Activated CD4-positive, alpha-beta memory T cell treated with anti-CD3 and anti-CD28 coated beads, Interleukin-2, amount 10 ng/mL, durations not matched to agents 7 days and 5 days (primary cell): ENCODE data around the gene RBMXL3. TPM values are rescaled to one million over a fixed set of nuclear protein-coding genes. Genes with fewer than 3 reads are reported as not detected.

Experiments
- CTCF ChIA-PET: fragments of 350-600 bp; sonication (Branson Sonifier 250); formaldehyde crosslinking; loops from one replicate; lab custom pipeline; 2021; ENCODE audit warnings: antibody characterized with exemption, inconsistent platforms; lab: Charles Lee
- POLR2A ChIA-PET: fragments of 350-600 bp; sonication (Branson Sonifier 250); formaldehyde crosslinking; loops from one replicate; lab custom pipeline; 2021; ENCODE audit warnings: antibody characterized with exemption; lab: Charles Lee
- DNase-seq: peaks from one replicate; pipeline ENCODE4 v3.0.0-alpha.2; 2020
- H3K27ac Mint-ChIP-seq: one replicate; pipeline ENCODE4 v1.8.0; 2021; ENCODE audit warnings: mild to moderate bottlenecking, mixed read lengths
- H3K27me3 Mint-ChIP-seq: one replicate; pipeline ENCODE4 v1.8.0; 2021; ENCODE audit warnings: mixed read lengths
- H3K36me3 Mint-ChIP-seq: one replicate; pipeline ENCODE4 v1.8.0; 2021; ENCODE audit warnings: low read depth, mixed read lengths
- H3K4me1 Mint-ChIP-seq: one replicate; pipeline ENCODE4 v1.8.0; 2021; ENCODE audit warnings: mixed read lengths
- H3K4me3 Mint-ChIP-seq: one replicate; pipeline ENCODE4 v1.8.0; 2021; ENCODE audit warnings: mild to moderate bottlenecking, mixed read lengths
- H3K9me3 Mint-ChIP-seq: one replicate; pipeline ENCODE4 v1.8.0; 2021; ENCODE audit warnings: mixed read lengths
- total RNA-seq, 2 experiments: library from RNA; stranded (reverse); gene quantifications; one replicate each; pipeline ENCODE4 v1.2.3, GENCODE V29; 2021

Gene RBMXL3
- not detected for total RNA-seq

DNA sequence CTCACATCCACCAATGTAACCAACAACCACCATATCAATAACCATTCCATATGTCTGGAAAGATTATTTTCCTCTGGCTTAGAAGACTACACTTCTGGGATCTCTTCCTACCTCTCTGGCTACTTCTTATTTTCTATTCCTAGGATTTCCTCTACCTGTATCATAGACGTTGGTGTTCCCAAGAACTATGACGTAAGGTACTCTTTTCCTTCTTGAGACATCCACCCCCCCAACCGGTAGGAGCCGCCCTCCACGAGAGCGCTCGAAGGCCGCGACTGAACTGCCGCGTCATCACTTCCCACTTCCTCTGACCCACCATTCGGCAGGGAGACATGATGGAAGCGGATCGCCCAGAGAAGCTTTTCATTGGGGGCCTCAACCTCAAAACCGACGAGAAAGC, at the start of gene RBMXL3:
Gene RBMXL3 (plus strand): TSS at position 301 of the 400 bp plus-strand sequence. CDS start 32 bp downstream, at position 333.
- DNase-seq = no peak
- POLR2A ChIA-PET = no interaction called here
- Mint-ChIP-seq H3K27me3 (no peaks in the 10 kb centered on the region), H3K27ac (no peak within 1 kb of the TSS), H3K36me3 (no peaks in the 10 kb centered on the region), H3K4me3 (no peak within 1 kb of the TSS), H3K9me3 (peaks cover 4% of the 10 kb centered on the region), H3K4me1 (no peaks in the 10 kb centered on the region)
- CTCF ChIA-PET = no interaction called here

- Mint-ChIP-seq H3K27ac (no peak overlapping the region), H3K36me3 (no peaks in the 10 kb centered on the region), H3K27me3 (no peaks in the 10 kb centered on the region), H3K9me3 (no peaks in the 10 kb centered on the region), H3K4me3 (no peak overlapping the region), H3K4me1 (no peaks in the 10 kb centered on the region)
- ChIA-PET CTCF (no interaction called here), POLR2A (no interaction called here)
- DNase-seq = no peak
Observed at GRCh38 chrX:115142057-115142456, 47.2 kb upstream of the RBMXL3 start.

DNA sequence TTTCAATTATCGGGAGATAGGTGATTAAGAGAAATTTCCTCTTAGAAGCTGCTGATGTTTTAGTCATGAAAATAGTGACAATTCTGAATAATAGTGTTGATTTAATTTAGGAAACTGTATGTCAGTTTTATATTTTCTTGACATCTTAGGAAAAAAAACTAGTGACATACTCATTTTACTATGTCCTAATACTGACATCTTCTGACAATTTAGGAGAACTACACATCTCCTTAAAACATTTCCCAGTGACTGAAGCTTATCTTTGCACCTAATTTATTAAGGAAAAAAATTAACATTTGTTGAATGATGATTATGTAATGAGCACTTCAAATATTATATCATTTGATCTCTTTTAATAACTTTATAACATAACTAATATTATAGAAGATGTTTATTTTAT, 42.0 kb upstream of the RBMXL3 start:
- Mint-ChIP-seq H3K27ac (no peak overlapping the region), H3K4me3 (no peak overlapping the region), H3K4me1 (no peaks in the 10 kb centered on the region), H3K27me3 (no peaks in the 10 kb centered on the region), H3K9me3 (no peaks in the 10 kb centered on the region), H3K36me3 (no peaks in the 10 kb centered on the region)
- CTCF ChIA-PET = no interaction called here
- no peak for DNase-seq
- POLR2A ChIA-PET = no interaction called here

GRCh38 chrX:115173181-115173580, 16.0 kb upstream of the RBMXL3 start:
- Mint-ChIP-seq H3K4me3 (no peak overlapping the region), H3K9me3 (no peaks in the 10 kb centered on the region), H3K4me1 (no peaks in the 10 kb centered on the region), H3K27me3 (no peaks in the 10 kb centered on the region), H3K27ac (no peak overlapping the region), H3K36me3 (no peaks in the 10 kb centered on the region)
- no peak for DNase-seq
- POLR2A ChIA-PET = no interaction called here
- CTCF ChIA-PET = no interaction called here

GRCh38 chrX:115174548-115174947, 14.7 kb upstream of the RBMXL3 start:
- no peak overlapping the region for H3K4me3 Mint-ChIP-seq
- no peak overlapping the region for H3K27ac Mint-ChIP-seq
- no peaks in the 10 kb centered on the region for H3K9me3 Mint-ChIP-seq
- DNase-seq = no peak
- no peaks in the 10 kb centered on the region for H3K4me1 Mint-ChIP-seq
- no peaks in the 10 kb centered on the region for H3K27me3 Mint-ChIP-seq
- ChIA-PET POLR2A (no interaction called here), CTCF (no interaction called here)
- no peaks in the 10 kb centered on the region for H3K36me3 Mint-ChIP-seq

GRCh38 chrX:115177932-115178331, 11.3 kb upstream of the RBMXL3 start:
- ChIA-PET CTCF (no interaction called here), POLR2A (no interaction called here)
- no peaks in the 10 kb centered on the region for H3K27me3 Mint-ChIP-seq
- no peak overlapping the region for H3K27ac Mint-ChIP-seq
- no peaks in the 10 kb centered on the region for H3K9me3 Mint-ChIP-seq
- H3K4me3 Mint-ChIP-seq = no peak overlapping the region
- DNase-seq = no peak
- H3K4me1 Mint-ChIP-seq = no peaks in the 10 kb centered on the region
- H3K36me3 Mint-ChIP-seq = no peaks in the 10 kb centered on the region

DNA sequence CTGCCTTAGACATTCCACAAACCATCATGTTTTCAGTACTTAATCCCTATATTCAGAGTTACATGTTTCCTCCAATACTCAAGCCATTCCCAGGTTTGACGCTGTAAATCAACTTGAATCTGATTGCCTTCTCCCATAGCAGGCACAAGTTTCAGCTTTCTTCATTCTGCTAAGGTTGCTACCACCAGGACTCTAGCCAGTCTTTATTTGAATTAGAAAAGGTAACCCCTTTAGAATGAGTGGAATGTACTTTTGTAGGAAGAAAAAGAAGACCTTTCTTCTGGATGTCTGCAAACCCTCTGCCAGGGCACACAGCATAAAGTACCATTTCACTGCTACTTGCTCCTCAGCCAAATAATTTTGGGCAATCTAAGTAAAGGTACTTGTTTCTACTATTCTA, 10.7 kb upstream of the RBMXL3 start:
- Mint-ChIP-seq H3K9me3 (no peaks in the 10 kb centered on the region), H3K4me1 (no peaks in the 10 kb centered on the region), H3K36me3 (no peaks in the 10 kb centered on the region), H3K27me3 (no peaks in the 10 kb centered on the region), H3K4me3 (no peak overlapping the region), H3K27ac (no peak overlapping the region)
- DNase-seq = no peak
- POLR2A ChIA-PET = no interaction called here
- CTCF ChIA-PET = no interaction called here

GRCh38 chrX:115183980-115184379, 5.2 kb upstream of the RBMXL3 start:
- no peak for DNase-seq
- ChIA-PET CTCF (no interaction called here), POLR2A (no interaction called here)
- H3K9me3 Mint-ChIP-seq = peaks cover under 1% of the 10 kb centered on the region
- no peak overlapping the region for H3K4me3 Mint-ChIP-seq
- H3K27ac Mint-ChIP-seq = no peak overlapping the region
- no peaks in the 10 kb centered on the region for H3K36me3 Mint-ChIP-seq
- no peaks in the 10 kb centered on the region for H3K27me3 Mint-ChIP-seq
- no peaks in the 10 kb centered on the region for H3K4me1 Mint-ChIP-seq

DNA sequence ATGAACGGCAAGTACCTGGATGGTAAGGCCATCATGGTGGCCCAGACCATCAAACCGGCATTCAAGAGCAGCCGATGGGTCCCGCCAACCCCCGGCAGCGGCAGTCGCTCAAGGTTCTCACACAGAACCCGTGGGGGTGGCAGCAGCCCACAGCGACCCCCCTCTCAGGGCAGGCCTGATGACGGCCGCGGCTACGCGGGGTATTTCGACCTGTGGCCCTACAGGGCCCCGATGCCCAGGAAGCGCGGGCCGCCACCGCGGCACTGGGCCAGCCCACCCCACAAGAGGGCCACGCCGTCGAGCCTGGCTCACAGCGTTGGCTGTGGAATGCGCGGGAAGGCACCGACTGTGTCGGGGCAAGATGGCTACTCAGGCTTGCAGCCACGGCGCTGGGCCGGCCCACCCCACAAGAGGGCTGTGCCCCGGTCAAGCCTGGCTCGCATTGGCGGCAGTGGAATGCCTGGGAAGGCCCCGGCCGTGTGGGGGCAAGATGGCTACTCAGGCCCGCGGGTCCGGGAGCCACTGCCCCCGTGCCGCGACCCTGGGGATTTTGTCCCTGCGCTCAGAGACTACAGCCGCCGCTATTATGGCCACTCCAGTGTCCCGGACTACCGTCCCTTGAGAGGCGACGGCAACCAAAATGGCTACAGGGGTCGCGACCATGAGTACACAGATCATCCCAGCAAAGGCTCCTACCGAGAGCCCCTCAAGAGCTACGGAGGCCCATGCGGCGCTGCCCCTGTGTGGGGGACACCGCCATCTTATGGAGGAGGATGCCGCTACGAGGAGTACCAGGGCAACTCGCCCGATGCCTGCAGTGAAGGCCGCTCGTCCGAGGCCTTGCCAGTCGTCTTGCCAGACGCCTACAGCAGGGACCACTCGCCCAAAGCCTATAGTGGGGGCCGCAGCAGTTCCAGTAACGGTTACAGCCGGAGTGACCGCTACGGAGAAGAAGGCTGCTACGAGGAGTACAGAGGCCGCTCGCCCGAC, 731 bp downstream of the RBMXL3 start:
- Mint-ChIP-seq H3K9me3 (peaks cover 4% of the 10 kb centered on the region), H3K27ac (no peak overlapping the region), H3K4me1 (no peaks in the 10 kb centered on the region), H3K36me3 (no peaks in the 10 kb centered on the region), H3K4me3 (no peak overlapping the region), H3K27me3 (no peaks in the 10 kb centered on the region)
- no peak for DNase-seq
- POLR2A ChIA-PET = no interaction called here
- CTCF ChIA-PET = no interaction called here

GRCh38 chrX:115190636-115191489, 1.7 kb downstream of the RBMXL3 start:
- DNase-seq = no peak
- no peaks in the 10 kb centered on the region for H3K4me1 Mint-ChIP-seq
- H3K27ac Mint-ChIP-seq = no peak overlapping the region
- H3K27me3 Mint-ChIP-seq = no peaks in the 10 kb centered on the region
- CTCF ChIA-PET = no interaction called here
- POLR2A ChIA-PET = no interaction called here
- H3K4me3 Mint-ChIP-seq = no peak overlapping the region
- H3K9me3 Mint-ChIP-seq = peaks cover 4% of the 10 kb centered on the region
- no peaks in the 10 kb centered on the region for H3K36me3 Mint-ChIP-seq

GRCh38 chrX:115191490-115192243, 2.5 kb downstream of the RBMXL3 start:
- DNase-seq = no peak
- H3K27ac Mint-ChIP-seq = no peak overlapping the region
- no peaks in the 10 kb centered on the region for H3K4me1 Mint-ChIP-seq
- H3K27me3 Mint-ChIP-seq = no peaks in the 10 kb centered on the region
- POLR2A ChIA-PET = no interaction called here
- peaks cover 4% of the 10 kb centered on the region for H3K9me3 Mint-ChIP-seq
- CTCF ChIA-PET = no interaction called here
- H3K36me3 Mint-ChIP-seq = no peaks in the 10 kb centered on the region
- no peak overlapping the region for H3K4me3 Mint-ChIP-seq

GRCh38 chrX:115192244-115192700, 3.1 kb downstream of the RBMXL3 start:
- Mint-ChIP-seq H3K9me3 (peaks cover 4% of the 10 kb centered on the region), H3K36me3 (no peaks in the 10 kb centered on the region), H3K4me1 (no peaks in the 10 kb centered on the region), H3K27ac (no peak overlapping the region), H3K27me3 (no peaks in the 10 kb centered on the region), H3K4me3 (no peak overlapping the region)
- ChIA-PET POLR2A (no interaction called here), CTCF (no interaction called here)
- DNase-seq = no peak

GRCh38 chrX:115204040-115204439, 14.8 kb downstream of the RBMXL3 start:
- no peak overlapping the region for H3K27ac Mint-ChIP-seq
- no peaks in the 10 kb centered on the region for H3K9me3 Mint-ChIP-seq
- H3K4me1 Mint-ChIP-seq = no peaks in the 10 kb centered on the region
- no peaks in the 10 kb centered on the region for H3K36me3 Mint-ChIP-seq
- DNase-seq = no peak
- no peak overlapping the region for H3K4me3 Mint-ChIP-seq
- POLR2A ChIA-PET = no interaction called here
- CTCF ChIA-PET = no interaction called here
- no peaks in the 10 kb centered on the region for H3K27me3 Mint-ChIP-seq
